Sigmoid colon (tissue), 7 donors: ENCODE results near the gene RILPL2. TPM values are rescaled to one million over a fixed set of nuclear protein-coding genes. Genes with fewer than 3 reads are reported as not detected.
"Not testable (repeated sequence)": the region's sequence is repeated elsewhere in the genome, so short reads cannot be mapped to it uniquely, and the experiment has no call there.

ENCODE experiments used
- DNase-seq: peaks from one replicate; pipeline ENCODE4 v3.0.0-alpha.2; 2019
- H3K27ac ChIP-seq, 4 donors: fragments of 200-600 bp; sonication (generic); one replicate each; pipeline ENCODE4 v1.5.1; 2016 to 2019; ENCODE audit warnings: mild to moderate bottlenecking in 1 of 4
- H3K27me3 ChIP-seq, 3 donors: fragments of 200-600 bp; sonication (generic); one replicate each; pipeline ENCODE4 v1.5.1; 2019; ENCODE audit warnings: mild to moderate bottlenecking in 1 of 3
- H3K36me3 ChIP-seq, 4 donors: fragments of 200-600 bp; sonication (generic); one replicate each; pipeline ENCODE4 v1.5.1; 2016 to 2019
- H3K4me1 ChIP-seq, 4 donors: fragments of 200-600 bp; sonication (generic); one replicate each; pipeline ENCODE4 v1.5.1; 2017 to 2019
- H3K4me3 ChIP-seq, 4 donors: fragments of 200-600 bp; sonication (generic); one replicate each; pipeline ENCODE4 v1.5.1; 2017 to 2019; ENCODE audit warnings: mild to moderate bottlenecking in 2 of 4, moderate library complexity in 1 of 4
- H3K9me3 ChIP-seq, 4 donors: fragments of 200-600 bp in 3 of 4; sonication (generic) in 3 of 4; one replicate each; pipeline versions ENCODE4 v1.5.1 to v1.6.1; 2013 to 2019
- EP300 ChIP-seq, 4 donors: sonication (generic); formaldehyde crosslinking; IDR thresholded peaks; one replicate each; pipeline ENCODE4 v1.6.1; 2017; ENCODE audit warnings: antibody characterized with exemption in 4 of 4
- POLR2A ChIP-seq, 2 donors: fragments of 450-650 bp; IDR thresholded peaks; one replicate each; pipeline ENCODE4 v1.6.1; 2016; ENCODE audit warnings: antibody characterized with exemption in 2 of 2, mild to moderate bottlenecking in 2 of 2, moderate library complexity in 2 of 2
- POLR2AphosphoS5 ChIP-seq, 4 donors: sonication (generic); formaldehyde crosslinking; IDR thresholded peaks; one replicate each; pipeline ENCODE4 v1.6.1; 2017; ENCODE audit warnings: antibody characterized with exemption in 4 of 4
- WGBS, 2 donors: extraction: QIAGEN DNeasy Blood & Tissue Kit; methylation state at CpG; one replicate each; pipeline ENCODE4 v1.1.7; 2013; 5-methylcytosine and 5-hydroxymethylcytosine counted together
- intact Hi-C: fragments of 100-400 bp; cut with DNase I; formaldehyde crosslinking; loops from one replicate; pipeline ENCODE4 v1.15.1; 2023
- polyA plus RNA-seq, 3 donors: library from polyadenylated mRNA; stranded (reverse); fragments of 200-250 nt; gene quantifications; one replicate each; pipeline ENCODE4 v1.2.3, GENCODE V29; 2013
- total RNA-seq, 4 donors: library from RNA; depleted of rRNA; stranded (reverse); fragments of >200 nt; gene quantifications; one replicate each; pipeline ENCODE4 v1.1.0, GENCODE V29; 2016
- TF ChIP-seq, protein P1 (sequence below), 4 experiments: fragments of 450-650 bp in 3 of 4; fragments of 200-600 bp in 1 of 4; IDR thresholded peaks; one replicate each; pipeline ENCODE4 v1.5.1; 2016 to 2019; ENCODE audit warnings: antibody characterized with exemption in 4 of 4, mild to moderate bottlenecking in 3 of 4, moderate library complexity in 2 of 4
- donor health status: healthy with polysubstance abuse.
- donor health status: Bipolar disorder and iron deficiency.
- donor health status: healthy.

The RILPL2 gene
- total and polyA plus RNA-seq, 7 donors, result 1.6 to 6.5 (median 6.0) TPM

DNA sequence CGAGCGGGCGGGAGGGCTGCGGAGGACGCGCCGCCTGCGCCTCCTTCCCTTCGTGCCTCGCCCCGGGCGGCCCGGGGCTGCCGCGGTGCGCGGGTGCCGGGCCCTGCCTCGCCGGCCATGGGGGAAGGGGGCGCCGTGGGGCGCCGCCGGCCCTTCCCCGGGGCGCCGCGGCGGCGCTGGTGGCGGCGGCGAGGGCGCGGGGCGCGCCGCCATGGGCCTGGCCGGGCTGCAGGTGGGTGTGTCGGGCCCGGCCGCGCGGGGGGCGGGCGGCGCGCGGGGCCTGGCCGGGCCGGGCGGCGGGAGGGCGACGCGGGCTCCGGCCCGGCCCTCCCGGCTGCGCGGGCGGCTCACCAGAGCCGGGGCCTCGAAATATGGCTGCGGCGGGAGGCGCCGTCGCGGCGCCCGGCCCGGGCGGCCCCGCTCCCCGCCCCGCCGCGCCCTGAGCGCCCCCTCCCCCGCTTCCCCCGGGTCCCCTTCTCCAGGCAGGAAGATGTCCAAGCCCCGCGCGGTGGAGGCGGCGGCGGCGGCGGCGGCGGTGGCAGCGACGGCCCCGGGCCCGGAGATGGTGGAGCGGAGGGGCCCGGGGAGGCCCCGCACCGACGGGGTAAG, 47.4 kb downstream of the RILPL2 start:
- Histone ChIP-seq H3K27ac (peak overlapping the region; percentile 82 to 95 (median 93)), H3K27me3 (no peaks in the 10 kb centered on the region), H3K4me3 (peak overlapping the region; percentile 34 to 75 (median 68)), H3K36me3 (peaks cover 9 to 36% (median 17%) of the 10 kb centered on the region in 4 donors), H3K9me3 (no peaks in the 10 kb centered on the region), H3K4me1 (peaks cover 0 to 53% (median 45%) of the 10 kb centered on the region in 4 donors)
- WGBS, 2 donors, result 1% methylated on average over 102 of the region's 102 CpGs
- intact Hi-C loops, result loop anchor here (1.0 to 2.0 kb wide), 2 partner anchors 24 to 118 kb away; partner anchors contain the start of gene CDK2AP1
- TF ChIP-seq EP300 (IDR thresholded peaks at IDR 0.05) (no peak), POLR2A (IDR thresholded peaks at IDR 0.05) (no peak), POLR2AphosphoS5 (IDR thresholded peaks at IDR 0.05) (peak in 2 of 4 donors; percentile 54 to 61)
- TF ChIP-seq, protein P1, sequence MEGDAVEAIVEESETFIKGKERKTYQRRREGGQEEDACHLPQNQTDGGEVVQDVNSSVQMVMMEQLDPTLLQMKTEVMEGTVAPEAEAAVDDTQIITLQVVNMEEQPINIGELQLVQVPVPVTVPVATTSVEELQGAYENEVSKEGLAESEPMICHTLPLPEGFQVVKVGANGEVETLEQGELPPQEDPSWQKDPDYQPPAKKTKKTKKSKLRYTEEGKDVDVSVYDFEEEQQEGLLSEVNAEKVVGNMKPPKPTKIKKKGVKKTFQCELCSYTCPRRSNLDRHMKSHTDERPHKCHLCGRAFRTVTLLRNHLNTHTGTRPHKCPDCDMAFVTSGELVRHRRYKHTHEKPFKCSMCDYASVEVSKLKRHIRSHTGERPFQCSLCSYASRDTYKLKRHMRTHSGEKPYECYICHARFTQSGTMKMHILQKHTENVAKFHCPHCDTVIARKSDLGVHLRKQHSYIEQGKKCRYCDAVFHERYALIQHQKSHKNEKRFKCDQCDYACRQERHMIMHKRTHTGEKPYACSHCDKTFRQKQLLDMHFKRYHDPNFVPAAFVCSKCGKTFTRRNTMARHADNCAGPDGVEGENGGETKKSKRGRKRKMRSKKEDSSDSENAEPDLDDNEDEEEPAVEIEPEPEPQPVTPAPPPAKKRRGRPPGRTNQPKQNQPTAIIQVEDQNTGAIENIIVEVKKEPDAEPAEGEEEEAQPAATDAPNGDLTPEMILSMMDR (IDR thresholded peaks at IDR 0.05), result no peak
- DNase-seq, result no peak

DNA sequence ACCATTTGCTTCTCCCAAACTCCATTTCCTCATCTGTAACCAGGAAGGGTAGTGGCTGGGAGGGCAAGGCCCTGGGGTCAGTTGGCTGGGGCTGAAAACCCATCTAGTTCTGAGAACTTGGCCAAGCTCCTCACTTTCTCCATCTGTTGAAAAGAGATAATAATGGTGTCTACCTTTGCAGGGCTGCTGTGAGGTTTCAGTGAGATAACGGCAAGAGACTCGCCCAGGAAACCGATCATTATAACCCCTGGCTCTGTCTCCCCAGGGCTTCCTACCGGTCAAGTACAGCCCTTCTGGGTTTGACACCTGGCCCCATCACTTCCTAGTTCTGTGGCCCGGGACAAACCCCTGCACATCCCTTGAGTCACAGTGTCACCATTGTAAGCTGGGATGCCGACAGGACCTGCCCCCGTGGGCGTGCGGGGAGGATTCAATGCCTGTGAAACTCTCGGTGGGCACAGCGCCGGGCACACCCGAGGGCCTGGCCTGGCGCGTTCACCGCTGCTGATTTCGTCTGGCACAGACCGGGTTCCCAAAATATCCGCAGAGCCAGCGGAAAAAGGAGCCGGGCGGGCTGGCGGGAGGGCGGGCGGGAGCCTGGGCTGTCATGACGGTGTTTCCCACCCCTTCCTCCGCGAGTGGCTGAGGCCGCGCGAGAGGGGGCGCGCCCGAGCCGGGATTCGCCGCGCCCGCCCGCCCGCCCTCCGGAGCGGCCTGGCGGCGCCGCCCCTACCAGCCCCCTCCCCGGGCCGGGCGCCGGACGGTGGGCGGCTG, 48.1 kb downstream of the RILPL2 start:
- TF ChIP-seq, protein P1 (IDR thresholded peaks at IDR 0.05), result no peak
- TF ChIP-seq POLR2AphosphoS5 (IDR thresholded peaks at IDR 0.05), result peak in 1 of 4 donors; percentile 28
- Histone ChIP-seq H3K27ac (peak overlapping the region; percentile 92 to 95 (median 94)), H3K4me1 (peaks cover 0 to 53% (median 45%) of the 10 kb centered on the region in 4 donors), H3K36me3 (peaks cover 9 to 29% (median 16%) of the 10 kb centered on the region in 4 donors), H3K27me3 (no peaks in the 10 kb centered on the region), H3K9me3 (no peaks in the 10 kb centered on the region), H3K4me3 (peak overlapping the region; percentile 39 to 75 (median 68))
- peak; percentile 88 for DNase-seq
- WGBS, 2 donors, result 1% methylated on average over 52 of the region's 52 CpGs
- intact Hi-C loops, result loop anchor here (1.0 to 2.0 kb wide), 2 partner anchors 23 to 118 kb away; partner anchors contain the start of gene CDK2AP1

DNA sequence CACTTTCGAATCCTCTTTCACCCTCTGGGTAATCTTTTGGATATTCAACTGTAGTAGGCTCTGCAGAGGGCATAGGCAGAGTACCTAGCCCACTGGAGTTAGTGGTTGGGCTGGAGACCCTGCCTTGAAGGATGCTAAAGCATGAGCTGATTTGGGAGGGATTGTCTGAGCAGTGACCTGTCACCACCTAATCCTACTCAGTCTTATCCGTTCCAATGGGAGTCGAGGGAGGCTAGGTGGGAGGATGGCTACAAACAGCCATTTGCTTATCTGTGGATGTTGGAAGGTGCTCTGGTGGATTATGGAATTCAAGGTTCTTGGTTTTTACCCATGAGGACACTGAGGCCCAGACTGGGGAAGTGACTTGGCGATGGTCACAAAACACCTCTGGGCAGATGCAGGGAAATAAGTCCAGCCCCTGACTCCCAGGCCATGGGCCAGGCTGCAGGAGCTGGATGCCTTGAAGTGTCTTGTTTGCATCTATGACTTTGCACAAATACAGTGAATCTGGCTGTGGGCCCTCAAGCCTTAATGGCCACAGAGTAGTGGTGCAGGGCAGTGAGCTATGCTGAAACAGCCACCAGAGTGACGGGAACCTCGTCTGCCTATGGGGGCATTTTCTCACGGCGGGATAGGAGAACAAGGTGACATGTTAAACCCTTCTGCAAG, 48.8 kb downstream of the RILPL2 start:
- WGBS, 2 donors, result 73 to 75% methylated on average over 8 of the region's 8 CpGs
- peak overlapping the region; percentile 92 to 95 (median 94) for H3K27ac ChIP-seq
- TF ChIP-seq, protein P1 (IDR thresholded peaks at IDR 0.05), result no peak
- TF ChIP-seq EP300 (IDR thresholded peaks at IDR 0.05) (no peak), POLR2A (IDR thresholded peaks at IDR 0.05) (no peak), POLR2AphosphoS5 (IDR thresholded peaks at IDR 0.05) (no peak)
- H3K4me1 ChIP-seq, result peaks cover 0 to 52% (median 43%) of the 10 kb centered on the region in 4 donors
- H3K36me3 ChIP-seq, result peaks cover 9 to 21% (median 14%) of the 10 kb centered on the region in 4 donors
- H3K27me3 ChIP-seq, result no peaks in the 10 kb centered on the region
- no peak for DNase-seq
- intact Hi-C loops, result loop anchor here (1.0 to 2.0 kb wide), 2 partner anchors 22 to 117 kb away; partner anchors contain the start of gene CDK2AP1
- H3K9me3 ChIP-seq, result no peaks in the 10 kb centered on the region
- peak overlapping the region in 3 of 4 donors; percentile 67 to 75 (median 70) for H3K4me3 ChIP-seq

DNA sequence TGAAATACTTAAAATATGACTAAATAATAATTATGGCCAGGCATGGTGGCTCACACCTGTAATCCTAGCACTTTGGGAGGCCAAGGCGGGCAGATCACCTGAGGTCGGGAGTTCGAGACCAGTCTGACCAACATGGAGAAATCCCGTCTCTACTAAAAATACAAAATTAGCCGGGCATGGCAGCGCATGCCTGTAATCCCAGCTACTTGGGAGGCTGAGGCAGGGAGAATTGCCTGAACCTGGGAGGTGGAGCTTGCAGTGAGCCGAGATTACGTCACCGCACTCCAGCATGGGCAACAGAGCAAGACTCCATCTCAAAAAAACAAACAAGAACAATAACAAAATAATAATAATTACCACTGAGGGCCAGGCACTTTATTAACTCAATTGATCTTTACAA, 50.9 kb downstream of the RILPL2 start:
- H3K4me3 ChIP-seq, H3K27me3 ChIP-seq, H3K27ac ChIP-seq, H3K9me3 ChIP-seq, DNase-seq, H3K36me3 ChIP-seq, intact Hi-C loops: not testable (repeated sequence)
- peaks cover 0 to 31% (median 25%) of the 10 kb centered on the region in 4 donors for H3K4me1 ChIP-seq
- 94% methylated on average over 9 of the region's 9 CpGs for WGBS, 2 donors

DNA sequence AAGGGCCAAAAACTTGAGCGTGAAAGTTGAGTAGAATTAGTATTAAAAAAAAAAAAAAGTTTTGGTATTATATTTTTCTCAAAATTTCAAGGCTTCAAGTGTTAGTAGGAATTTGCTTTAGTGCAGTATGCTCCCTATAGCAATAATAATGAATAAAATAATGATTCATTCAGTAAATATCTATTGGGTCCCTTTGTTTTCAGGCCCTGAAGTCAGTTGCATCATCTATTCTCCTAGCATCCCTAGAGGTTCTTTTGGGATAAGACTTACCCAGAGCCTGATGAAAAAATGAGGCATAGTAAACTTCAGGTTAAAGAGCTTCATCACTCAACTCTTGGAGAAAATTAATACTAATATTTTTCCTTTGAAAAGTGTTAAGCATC, 51.5 kb downstream of the RILPL2 start:
- WGBS, 2 donors, result 14 to 28% methylated on average over 1 of the region's 1 CpG
- Histone ChIP-seq H3K36me3 (no peaks in the 10 kb centered on the region), H3K4me1 (peaks cover 0 to 26% (median 20%) of the 10 kb centered on the region in 4 donors), H3K27me3 (no peaks in the 10 kb centered on the region), H3K4me3 (peak overlapping the region; percentile 65 to 94 (median 70)), H3K27ac (peak overlapping the region in 2 of 4 donors; percentile 83 to 92), H3K9me3 (no peaks in the 10 kb centered on the region)
- DNase-seq, result no peak
- intact Hi-C loops, result no loop called here
- TF ChIP-seq POLR2AphosphoS5 (IDR thresholded peaks at IDR 0.05), result no peak
